K562 (cell line): ENCODE measurements around the gene MTHFD2. TPM values are rescaled to one million over a fixed set of nuclear protein-coding genes. Genes with fewer than 3 reads are reported as not detected.
A peak's percentile ranks its signal among the peaks of the same experiment; 100 is the strongest.

Experiments
- BRF2 ChIP-seq: IDR thresholded peaks from 3 replicates; pipeline ENCODE4 v1.6.1; 2011; ENCODE audit warnings: borderline replicate concordance, mild to moderate bottlenecking; ENCODE audit not compliant: insufficient read length, insufficient read depth
- E2F3 ChIP-seq: fragments of 250-450 bp; sonication (Bioruptor Pico); IDR thresholded peaks from 2 replicates; pipeline ENCODE4 v1.4.0; 2020; ENCODE audit warnings: mild to moderate bottlenecking
- ELK3 ChIP-seq: fragments of 450-650 bp; formaldehyde crosslinking; IDR thresholded peaks from 2 replicates; pipeline ENCODE4 v1.4.0; 2020; ENCODE audit warnings: mild to moderate bottlenecking
- ESRRA ChIP-seq: fragments of 450-650 bp; IDR thresholded peaks from 2 replicates; pipeline ENCODE4 v1.6.1; 2014; ENCODE audit warnings: low read depth, mild to moderate bottlenecking, moderate library complexity, borderline replicate concordance
- FOXA3 ChIP-seq, 2 experiments: fragments of 450-650 bp in 1 of 2; sonication (generic) in 1 of 2; formaldehyde crosslinking; IDR thresholded peaks in 1 of 2; conservative IDR thresholded peaks in 1 of 2; 2 replicates each; pipeline versions ENCODE4 v1.4.0 to v1.8.0; 2020 to 2022; ENCODE audit warnings: mild to moderate bottlenecking in 2 of 2, missing genetic modification reagents in 1 of 2
- FOXP1 ChIP-seq: sonication (generic); formaldehyde crosslinking; IDR thresholded peaks from 2 replicates; pipeline ENCODE4 v1.8.0; 2022; ENCODE audit warnings: mild to moderate bottlenecking, missing genetic modification reagents
- HDAC8 ChIP-seq: fragments of 450-650 bp; IDR thresholded peaks from 2 replicates; pipeline ENCODE4 v1.6.1; 2016; ENCODE audit warnings: mild to moderate bottlenecking, missing genetic modification characterization, moderate library complexity, missing compliant biosample characterization
- ILF3 ChIP-seq: fragments of 450-650 bp; IDR thresholded peaks from 2 replicates; pipeline ENCODE4 v1.6.1; 2018; ENCODE audit warnings: antibody characterized with exemption, mild to moderate bottlenecking, moderate library complexity, borderline replicate concordance
- IRF9 ChIP-seq: fragments of 450-650 bp; IDR thresholded peaks from 2 replicates; pipeline ENCODE4 v1.6.1; 2016; ENCODE audit warnings: missing biosample characterization, missing genetic modification characterization
- KAT8 ChIP-seq: fragments of 450-650 bp; IDR thresholded peaks from 2 replicates; pipeline ENCODE4 v1.6.1; 2016; ENCODE audit warnings: low read depth, mild to moderate bottlenecking
- LARP7 ChIP-seq: fragments of 450-650 bp; IDR thresholded peaks from 2 replicates; pipeline ENCODE4 v1.6.1; 2016
- MAFF ChIP-seq: IDR thresholded peaks from 2 replicates; pipeline ENCODE4 v1.6.1; 2012; ENCODE audit warnings: low read length, improper control_type of control experiment
- NKRF ChIP-seq: fragments of 450-650 bp; IDR thresholded peaks from 2 replicates; pipeline ENCODE4 v1.6.1; 2016; ENCODE audit warnings: borderline replicate concordance
- NR0B1 ChIP-seq: fragments of 450-650 bp; IDR thresholded peaks from one replicate; pipeline ENCODE4 v1.6.1; 2018; ENCODE audit warnings: mild to moderate bottlenecking, moderate library complexity; ENCODE audit not compliant: partially characterized antibody
- POU5F1 ChIP-seq: fragments of 150-350 bp; IDR thresholded peaks from 2 replicates; pipeline ENCODE4 v1.6.1; 2014; ENCODE audit warnings: borderline replicate concordance, low read length, low read depth, mild to moderate bottlenecking; ENCODE audit not compliant: partially characterized antibody
- PRPF4 ChIP-seq: fragments of 200-400 bp; formaldehyde crosslinking; IDR thresholded peaks from one replicate; pipeline ENCODE4 v1.6.1; 2017; ENCODE audit warnings: low read length, low read depth, mild to moderate bottlenecking; ENCODE audit not compliant: insufficient read depth, poor library complexity, severe bottlenecking
- SMARCA5 ChIP-seq: fragments of 450-650 bp; IDR thresholded peaks from 2 replicates; pipeline ENCODE4 v1.6.1; 2016
- SRSF3 ChIP-seq: fragments of 200-400 bp; formaldehyde crosslinking; IDR thresholded peaks from 2 replicates; pipeline ENCODE4 v1.6.1; 2016; ENCODE audit warnings: mild to moderate bottlenecking, low read length, moderate library complexity; ENCODE audit not compliant: insufficient read depth
- STAT5A ChIP-seq: IDR thresholded peaks from 2 replicates; pipeline ENCODE4 v1.6.1; 2012; ENCODE audit warnings: low read length, inconsistent platforms, borderline replicate concordance
- ZNF280B ChIP-seq: fragments of 250-450 bp; sonication (Bioruptor Pico); IDR thresholded peaks from 2 replicates; pipeline ENCODE4 v1.5.1; 2021; ENCODE audit warnings: mild to moderate bottlenecking
- ZNF354B ChIP-seq: fragments of 250-450 bp; sonication (Bioruptor Pico); IDR thresholded peaks from 2 replicates; pipeline ENCODE4 v1.4.0; 2020
- polyA plus RNA-seq, 8 experiments: library from polyadenylated mRNA; depleted of rRNA in 4 of 8; stranded (reverse) in 5 of 8; unstranded in 3 of 8; fragments of >200 nt; fragmentation: Nextera tagmentation in 2 of 8; fragmentation: Illumina TruSeq in 1 of 8; extraction: Ambion mirVana in 2 of 8; extraction: Trizol in 1 of 8; gene quantifications; 2 replicates each; pipeline versions ENCODE4 v1.2.1 to v1.2.3, GENCODE V29; 2011 to 2014; ENCODE audit warnings: inconsistent platforms in 1 of 8, missing spikeins in 1 of 8
- total RNA-seq, 7 experiments: library from RNA; depleted of rRNA in 6 of 7; stranded (reverse); fragments of >200 nt in 6 of 7; fragmentation: Illumina TruSeq in 2 of 7; extraction: Trizol in 2 of 7; gene quantifications; 2 replicates each; pipeline versions ENCODE4 v1.2.1 to v1.2.3, GENCODE V29; 2011 to 2021; ENCODE audit warnings: low replicate concordance in 1 of 7

Gene MTHFD2
- total and polyA plus RNA-seq, 9 of the 15 experiments (the other 6 are each of a cell fraction or from before 2014, with no cell fraction given): 113 to 520 (median 234) TPM

GRCh38 chr2:74186038-74186437 is 12.4 kb upstream of the MTHFD2 start (continued):
- no peak for TF ChIP-seq KAT8
- TF ChIP-seq FOXA3 (CRISPR knock-in tag; conservative IDR thresholded peaks at IDR 0.05 in 1 of 2, IDR thresholded peaks at IDR 0.05 in 1 of 2): no peak
- TF ChIP-seq LARP7: no peak
- TF ChIP-seq NKRF: no peak
- TF ChIP-seq MAFF: 0 out of 2 replicates have a peak, but pooled peaks have one; percentile 7
- no peak for TF ChIP-seq ELK3
- no peak for TF ChIP-seq FOXP1 (CRISPR knock-in tag)
- TF ChIP-seq BRF2: no peak
- TF ChIP-seq HDAC8 (tag): no peak
- no peak for TF ChIP-seq SRSF3
- peak; percentile 95 for TF ChIP-seq ESRRA
- 0 out of 2 replicates have a peak, but pooled peaks have one; percentile 33 for TF ChIP-seq STAT5A
- TF ChIP-seq ZNF354B (CRISPR knock-in tag): no peak
- TF ChIP-seq E2F3 (CRISPR knock-in tag): no peak
- TF ChIP-seq ZNF280B (CRISPR knock-in tag): no peak
- no peak; the same call in 1 of the 2 replicates for TF ChIP-seq SMARCA5
- no peak for TF ChIP-seq NR0B1
- no peak for TF ChIP-seq ILF3
- no peak for TF ChIP-seq POU5F1
- TF ChIP-seq IRF9: 0 out of 2 replicates have a peak, but pooled peaks have one; percentile 52
- no peak for TF ChIP-seq PRPF4
